ENCODE data around the gene PIK3R2.

DNA sequence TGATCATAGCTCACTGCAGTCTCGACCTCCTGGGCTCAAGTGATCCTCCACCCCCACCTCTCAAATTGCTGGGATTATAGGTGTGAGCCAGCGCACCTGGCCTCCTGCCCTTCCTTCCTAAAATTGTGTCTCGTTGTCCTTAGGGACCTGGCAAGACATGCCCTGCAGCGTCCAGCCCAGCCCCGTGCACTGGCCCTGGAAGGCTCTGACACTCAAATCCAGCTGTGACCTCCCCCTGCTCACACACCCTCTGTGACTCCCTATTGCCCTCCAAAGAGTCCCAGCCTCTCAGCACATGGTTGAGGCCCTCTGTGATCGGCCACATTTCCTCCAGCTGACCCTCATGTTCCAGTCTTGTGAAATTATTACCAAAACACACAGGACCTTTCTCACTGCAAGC lies 45.0 kb downstream of the PIK3R2 start:
- TF ChIP-seq, protein P1, sequence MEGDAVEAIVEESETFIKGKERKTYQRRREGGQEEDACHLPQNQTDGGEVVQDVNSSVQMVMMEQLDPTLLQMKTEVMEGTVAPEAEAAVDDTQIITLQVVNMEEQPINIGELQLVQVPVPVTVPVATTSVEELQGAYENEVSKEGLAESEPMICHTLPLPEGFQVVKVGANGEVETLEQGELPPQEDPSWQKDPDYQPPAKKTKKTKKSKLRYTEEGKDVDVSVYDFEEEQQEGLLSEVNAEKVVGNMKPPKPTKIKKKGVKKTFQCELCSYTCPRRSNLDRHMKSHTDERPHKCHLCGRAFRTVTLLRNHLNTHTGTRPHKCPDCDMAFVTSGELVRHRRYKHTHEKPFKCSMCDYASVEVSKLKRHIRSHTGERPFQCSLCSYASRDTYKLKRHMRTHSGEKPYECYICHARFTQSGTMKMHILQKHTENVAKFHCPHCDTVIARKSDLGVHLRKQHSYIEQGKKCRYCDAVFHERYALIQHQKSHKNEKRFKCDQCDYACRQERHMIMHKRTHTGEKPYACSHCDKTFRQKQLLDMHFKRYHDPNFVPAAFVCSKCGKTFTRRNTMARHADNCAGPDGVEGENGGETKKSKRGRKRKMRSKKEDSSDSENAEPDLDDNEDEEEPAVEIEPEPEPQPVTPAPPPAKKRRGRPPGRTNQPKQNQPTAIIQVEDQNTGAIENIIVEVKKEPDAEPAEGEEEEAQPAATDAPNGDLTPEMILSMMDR (IDR thresholded peaks at IDR 0.05) = no peak
- TF ChIP-seq ZFX (IDR thresholded peaks at IDR 0.05; ENCODE audit: borderline replicate concordance) = no peak

All from 22Rv1 (cell line).